HG02588 (cell line): ENCODE data around the gene GNAQ.

Experiments
- ATAC-seq: cut with Tn5 transposase; IDR thresholded peaks from one replicate; pipeline ENCODE4 v1.9.1; 2021; ENCODE audit warnings: mild to moderate bottlenecking, moderate library complexity; ENCODE audit not compliant: unreplicated experiment

The GNAQ gene

DNA sequence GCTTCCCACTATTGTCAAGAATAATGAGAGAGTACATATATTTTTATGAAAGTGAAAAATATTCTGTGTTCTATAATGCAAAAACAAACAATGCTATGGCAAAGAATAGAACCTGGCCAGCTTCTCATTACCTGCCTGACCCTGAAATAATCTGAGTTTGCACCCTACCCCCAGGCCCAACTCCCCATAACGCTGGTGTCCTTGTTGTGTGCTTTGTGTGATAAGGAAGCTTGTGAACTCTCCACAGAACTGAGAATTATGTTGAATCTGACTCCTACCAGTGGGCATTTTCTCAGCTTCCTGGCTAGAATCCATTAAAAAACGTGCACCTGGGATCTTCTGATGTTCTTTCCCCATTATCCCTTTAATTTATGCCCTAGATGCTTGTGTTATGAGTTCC lies 205.5 kb downstream of the GNAQ start:
- ATAC-seq = no peak

DNA sequence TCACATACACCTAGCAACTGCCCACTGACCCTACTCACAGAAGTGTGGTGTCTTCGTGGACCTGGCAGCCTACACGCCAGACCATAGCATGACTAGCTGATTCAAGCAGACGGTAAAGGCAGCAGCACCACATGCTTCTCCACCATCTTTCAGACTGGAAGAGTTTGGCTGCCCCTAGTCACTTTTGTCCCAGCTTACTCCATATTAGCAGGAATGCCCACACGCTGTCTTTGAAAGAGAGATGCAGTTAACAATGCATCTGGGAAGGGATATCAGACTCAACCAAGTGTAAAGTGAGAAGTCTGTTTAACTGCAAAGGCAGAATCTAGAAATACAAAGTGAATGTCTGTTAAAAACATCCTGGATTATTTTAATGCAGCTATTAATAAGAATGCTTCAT lies 206.2 kb downstream of the GNAQ start:
- ATAC-seq = no peak

DNA sequence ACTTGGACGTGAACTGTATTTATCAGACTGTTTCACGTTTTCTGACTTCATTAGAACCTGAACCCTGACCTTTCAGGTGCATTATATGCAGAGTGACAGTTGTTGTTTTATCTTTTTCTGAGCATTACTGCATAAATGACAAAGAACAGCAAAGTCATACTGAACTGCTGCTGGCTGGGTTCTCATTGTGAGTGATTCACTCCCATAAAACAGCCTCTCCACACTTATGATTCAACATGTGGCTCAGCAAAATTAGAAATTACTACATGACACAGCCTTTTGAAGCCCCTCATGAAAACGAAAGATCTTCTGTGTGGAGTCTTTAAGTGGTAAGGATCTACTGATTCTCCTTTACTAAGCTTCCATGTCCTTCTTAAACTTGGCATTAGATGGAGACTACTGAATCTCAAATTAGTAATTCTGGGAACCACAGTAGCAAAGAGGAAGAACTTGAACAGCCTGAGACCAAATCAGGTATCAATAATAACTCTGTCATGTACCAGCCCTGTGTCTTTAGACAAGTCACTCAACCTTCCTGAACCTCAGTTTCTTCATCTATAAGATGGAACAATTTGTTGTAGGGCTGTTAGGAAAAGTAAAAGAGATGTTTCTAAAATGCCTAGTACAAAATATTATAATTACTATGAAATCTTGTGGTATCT lies 211.2 kb downstream of the GNAQ start:
- no peak for ATAC-seq

DNA sequence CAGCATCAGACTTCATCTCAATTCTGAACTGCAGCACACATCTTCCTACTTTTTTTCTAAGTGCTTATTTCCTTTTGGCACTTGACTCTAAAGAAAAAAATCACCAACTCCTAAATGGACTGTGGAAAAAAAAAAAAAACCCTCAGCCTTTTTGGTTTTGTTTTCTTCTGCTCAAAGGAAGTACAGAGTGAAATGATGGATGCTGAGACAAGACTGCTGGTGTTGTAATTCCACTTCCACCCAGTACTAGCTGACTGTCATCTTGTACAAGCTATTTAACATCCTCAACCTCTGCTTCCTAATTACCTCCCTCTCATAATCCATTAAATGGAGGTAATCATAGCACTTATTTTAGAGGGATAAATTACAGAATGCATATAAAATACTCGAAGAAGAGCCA lies 212.0 kb downstream of the GNAQ start:
- no peak for ATAC-seq

DNA sequence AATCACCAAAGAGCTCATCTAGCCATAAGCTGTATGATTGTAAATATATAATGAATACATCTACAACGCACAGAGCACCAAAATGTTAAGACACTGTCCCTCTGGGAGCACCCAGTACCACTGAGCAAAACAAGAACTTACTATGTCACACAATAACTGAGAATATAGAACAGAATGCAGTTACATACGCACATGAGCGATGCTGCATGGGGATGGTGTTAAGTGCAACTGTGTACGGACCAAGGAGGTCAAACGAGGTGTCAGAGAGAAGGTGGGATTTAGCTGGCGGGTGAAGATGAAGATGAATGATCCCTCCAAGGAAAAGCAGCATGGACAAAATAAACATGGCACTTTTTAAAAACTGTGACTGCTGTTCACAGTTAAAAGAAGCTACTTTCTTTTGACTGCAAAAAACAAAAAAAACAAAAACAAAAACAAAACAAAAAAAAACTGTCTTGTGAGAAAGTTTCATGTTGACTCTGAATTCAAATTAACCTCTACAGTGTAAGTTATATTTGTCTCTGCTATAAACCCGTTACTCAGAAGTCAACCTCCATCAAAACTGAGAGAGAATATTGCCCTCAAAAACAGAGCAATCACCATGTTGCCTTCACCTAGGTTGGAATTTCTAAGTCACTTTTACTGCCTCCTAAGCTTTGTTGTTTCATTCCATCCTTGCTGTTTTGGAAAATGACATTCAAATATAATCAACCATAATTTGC lies 213.9 kb downstream of the GNAQ start:
- no peak for ATAC-seq

DNA sequence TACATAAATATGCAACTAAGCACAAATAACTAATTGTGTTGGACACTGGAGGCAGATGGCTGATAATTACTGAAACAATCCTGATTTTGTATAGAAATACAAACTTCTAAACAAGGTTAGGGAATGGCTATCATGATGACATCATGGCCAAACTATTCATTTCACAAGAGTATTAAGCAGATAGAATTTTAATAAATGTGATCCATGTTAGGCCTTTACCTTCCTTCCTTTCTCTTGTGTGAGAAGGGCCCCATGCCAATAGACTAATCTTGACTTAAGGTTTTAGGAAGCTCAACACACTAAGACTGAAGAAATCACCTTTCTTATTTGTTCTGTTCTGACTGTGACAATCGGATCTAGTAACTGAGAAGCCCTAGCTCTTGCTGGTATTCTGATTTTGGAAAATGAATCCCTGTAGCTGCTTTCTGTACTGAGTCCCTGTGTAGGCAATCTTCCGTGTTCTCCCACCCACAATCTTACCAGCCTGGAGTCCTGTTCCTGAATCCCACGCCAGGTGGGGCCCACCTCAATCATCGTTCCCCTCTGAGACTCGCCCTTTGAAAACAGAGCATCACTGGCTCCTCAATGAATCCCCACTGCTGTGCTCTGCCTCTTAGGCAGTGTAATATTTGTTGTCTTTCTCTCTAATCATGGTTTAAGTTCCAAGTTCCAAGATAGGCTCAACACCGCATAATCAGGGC lies 214.8 kb downstream of the GNAQ start:
- ATAC-seq = no peak

DNA sequence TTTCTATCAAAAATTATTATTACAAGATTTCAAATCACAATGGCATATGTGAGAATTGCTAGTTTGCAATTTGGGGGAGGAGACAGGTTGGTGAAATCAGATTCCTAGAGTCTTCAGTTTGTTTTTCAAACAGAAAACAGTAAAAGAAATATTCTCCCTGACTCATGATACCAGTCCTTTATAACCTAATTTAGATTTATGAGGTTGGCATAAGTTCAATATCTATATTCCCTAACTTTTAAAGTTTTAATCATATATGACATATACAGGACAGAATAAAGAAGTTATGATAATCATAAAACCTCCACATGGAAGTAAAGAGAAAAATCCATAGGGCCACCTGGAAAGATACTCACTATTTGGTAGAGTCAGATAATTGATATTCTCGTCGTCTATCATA lies 216.4 kb downstream of the GNAQ start:
- ATAC-seq = no peak

DNA sequence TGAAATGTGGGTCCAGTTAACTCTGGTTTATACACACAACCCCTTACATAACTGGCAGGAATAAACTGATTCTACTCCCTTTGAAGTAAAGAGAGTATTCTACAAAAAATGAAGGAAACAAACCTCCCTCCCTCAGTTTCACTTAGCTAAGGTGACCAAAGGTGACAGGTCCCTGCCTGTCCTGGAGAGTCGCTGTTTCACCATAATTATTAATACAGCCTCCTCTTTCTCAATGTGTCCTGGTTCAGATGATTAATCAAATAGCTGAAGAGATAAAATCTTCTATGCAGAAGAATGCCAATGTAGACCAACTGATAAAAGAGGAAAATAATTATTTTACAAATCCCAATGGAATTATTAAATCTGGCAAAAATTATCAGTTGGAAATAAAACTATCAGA lies 219.8 kb downstream of the GNAQ start:
- no peak for ATAC-seq

DNA sequence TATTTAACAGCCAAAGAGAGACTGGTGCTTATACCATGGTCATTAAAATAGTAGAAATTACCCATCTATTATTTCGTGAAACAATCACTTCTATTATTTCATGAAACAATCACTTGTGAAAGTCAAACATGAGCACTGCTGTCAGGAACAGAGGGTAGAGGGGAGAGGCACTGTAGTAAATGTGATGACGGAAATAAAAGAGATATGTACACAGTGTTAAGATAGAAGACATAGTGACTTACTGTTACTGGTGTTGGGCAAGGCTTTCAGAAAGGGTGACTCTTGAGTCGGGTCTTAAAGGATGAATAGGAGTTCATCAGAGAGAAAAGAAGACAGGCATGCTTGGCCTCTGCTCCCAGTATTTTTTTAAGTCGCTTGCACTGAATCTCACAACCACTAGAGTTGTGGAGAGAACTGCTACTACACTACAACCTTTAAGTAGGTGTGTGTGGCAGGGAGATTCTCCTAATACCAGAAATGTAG lies 220.9 kb downstream of the GNAQ start:
- ATAC-seq = no peak

DNA sequence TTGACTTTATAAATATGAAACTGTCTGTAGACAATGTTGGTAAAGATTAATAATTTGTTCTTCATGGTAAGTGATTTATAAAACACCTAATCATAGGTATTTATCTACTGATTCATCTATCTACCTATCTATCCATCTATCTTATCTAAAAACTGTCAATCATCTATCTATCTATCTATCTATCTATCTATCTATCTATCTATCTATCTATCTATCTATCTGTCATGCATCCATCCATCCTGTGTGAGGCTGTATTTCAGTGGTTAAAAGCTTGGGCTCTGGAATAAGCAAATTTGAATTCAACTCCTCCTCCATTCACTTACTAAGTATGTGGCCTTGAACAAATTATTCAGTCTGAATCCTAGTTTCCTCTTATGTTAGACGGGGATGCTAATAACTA lies 221.6 kb downstream of the GNAQ start:
- ATAC-seq = no peak

DNA sequence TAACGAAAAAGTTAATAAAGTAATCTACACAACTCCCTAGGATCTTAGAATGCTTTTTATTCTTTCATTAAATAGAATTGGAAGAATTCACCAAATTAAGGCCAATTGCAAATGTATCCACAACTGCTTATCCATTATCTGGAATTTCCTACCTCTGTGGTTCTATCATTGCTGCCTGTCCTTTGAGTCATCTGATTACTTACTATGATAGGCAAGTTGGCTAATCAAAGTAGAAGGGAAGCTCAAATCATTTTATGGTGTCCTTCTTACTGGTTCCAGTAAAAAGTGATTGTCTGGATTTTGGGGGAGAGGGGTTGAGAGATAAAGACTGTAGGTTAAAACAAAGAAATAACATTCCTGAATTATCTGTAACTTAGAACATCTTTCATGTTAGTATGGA lies 222.1 kb downstream of the GNAQ start:
- no peak for ATAC-seq

DNA sequence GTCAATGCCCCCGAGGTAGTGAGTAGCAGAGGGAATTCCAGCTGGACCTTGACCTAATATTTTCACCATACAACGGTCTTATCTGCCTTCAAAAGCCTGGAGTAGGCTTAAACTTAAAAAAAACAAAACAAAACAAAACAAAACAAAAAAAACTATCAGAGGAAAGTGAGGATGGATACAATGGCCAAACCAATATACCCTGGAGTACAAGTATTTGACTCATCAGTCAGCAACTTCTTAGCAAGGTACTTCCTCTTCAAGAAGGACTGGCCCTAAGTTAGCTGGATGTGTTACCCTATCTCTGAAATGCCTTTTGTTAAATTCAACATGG lies 222.9 kb downstream of the GNAQ start:
- no peak for ATAC-seq

DNA sequence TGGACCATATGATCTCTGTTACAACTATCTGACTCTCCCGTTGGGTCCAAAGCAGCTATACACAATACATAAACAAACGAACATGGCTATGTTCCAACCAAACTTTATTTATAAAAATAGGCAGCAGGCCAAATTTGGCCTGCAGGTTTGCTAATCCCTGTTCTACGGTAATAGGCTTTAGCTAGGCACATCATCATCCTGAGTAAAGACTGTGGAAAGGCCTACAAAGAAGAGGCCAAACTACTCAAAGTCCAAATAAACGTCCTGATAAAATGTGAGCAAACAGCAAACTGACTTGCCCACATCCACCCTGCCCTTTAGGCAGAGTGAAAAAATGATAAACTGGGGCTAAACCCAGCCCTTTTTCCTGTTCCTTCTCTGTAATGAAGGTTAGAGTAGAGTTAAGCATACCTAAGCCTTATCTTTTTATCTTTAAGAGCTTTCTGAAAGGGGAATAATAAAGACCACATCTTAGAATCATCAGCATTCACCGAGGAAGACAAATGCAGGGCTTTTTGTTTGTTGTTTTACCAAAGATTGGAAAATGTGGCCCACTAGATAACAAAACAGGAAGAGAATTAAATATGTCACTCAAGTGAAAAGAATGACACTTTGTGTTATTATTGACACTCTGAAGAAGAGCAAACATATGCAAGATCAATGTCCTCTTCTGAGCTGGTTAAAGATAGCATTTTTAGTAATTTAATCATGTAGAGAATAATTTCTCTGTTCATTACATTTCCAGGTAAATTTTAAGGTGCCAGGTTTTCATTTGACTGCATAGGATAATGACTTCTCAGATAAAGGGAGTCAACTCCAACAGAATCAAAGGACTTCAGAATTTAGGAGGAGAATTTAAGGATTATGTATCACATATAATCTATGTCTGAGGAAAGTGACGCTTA lies 223.5 kb downstream of the GNAQ start:
- no peak for ATAC-seq

DNA sequence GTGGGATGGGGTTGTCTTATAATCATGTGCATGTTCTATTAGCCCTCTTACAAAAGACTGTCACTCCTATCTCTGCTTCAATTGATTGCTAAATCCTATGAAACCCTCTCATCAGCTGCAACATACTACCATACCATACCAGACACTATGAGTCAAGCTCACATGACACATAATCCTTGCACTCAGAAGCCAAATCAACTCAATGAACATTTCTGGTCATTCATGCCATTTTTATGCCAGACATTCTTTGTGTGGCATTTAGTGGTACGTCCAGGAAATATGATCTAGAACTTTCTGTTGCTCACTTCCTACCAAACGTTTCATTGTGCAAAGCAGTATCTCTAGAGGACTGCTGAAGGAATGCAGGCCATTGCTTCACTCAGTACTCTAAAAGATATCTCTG lies 224.3 kb downstream of the GNAQ start:
- ATAC-seq = no peak

DNA sequence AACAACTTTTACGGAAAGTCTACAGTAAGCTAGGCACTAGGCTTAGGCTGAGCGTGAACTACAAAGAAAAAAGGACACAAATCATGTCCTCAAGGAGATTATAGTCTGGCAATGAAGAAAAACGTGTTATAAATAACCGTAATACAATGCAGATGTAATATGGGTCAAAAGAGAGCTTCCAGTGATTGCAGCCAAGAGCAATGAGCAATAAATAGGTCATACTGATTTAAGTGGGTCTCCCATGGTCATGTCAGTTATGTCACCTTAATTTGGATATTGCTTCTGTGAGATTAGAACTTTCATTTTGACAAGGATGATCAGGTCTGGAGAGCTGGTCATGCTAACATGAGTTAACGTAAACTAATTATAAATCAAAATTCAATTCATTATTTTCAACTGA lies 224.9 kb downstream of the GNAQ start:
- no peak for ATAC-seq

DNA sequence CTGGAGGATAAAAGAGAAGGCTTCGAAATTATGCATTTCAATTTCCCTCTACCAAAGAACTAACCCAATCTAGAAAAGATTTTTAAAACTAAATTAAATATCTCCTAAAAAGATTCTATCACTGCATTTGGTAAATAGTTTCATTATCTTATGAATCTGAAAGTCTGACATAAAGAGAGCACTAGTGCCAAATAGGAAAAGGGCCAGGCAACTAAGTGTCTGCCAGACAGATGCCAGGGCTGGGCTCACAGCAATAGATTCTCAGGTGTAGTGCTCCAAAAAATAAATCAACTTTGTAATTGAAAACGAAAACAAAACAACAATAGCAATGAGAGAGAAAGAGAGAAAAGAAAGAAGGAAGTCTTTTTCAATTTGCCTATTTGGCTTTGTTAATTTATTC lies 225.8 kb downstream of the GNAQ start:
- ATAC-seq = no peak

DNA sequence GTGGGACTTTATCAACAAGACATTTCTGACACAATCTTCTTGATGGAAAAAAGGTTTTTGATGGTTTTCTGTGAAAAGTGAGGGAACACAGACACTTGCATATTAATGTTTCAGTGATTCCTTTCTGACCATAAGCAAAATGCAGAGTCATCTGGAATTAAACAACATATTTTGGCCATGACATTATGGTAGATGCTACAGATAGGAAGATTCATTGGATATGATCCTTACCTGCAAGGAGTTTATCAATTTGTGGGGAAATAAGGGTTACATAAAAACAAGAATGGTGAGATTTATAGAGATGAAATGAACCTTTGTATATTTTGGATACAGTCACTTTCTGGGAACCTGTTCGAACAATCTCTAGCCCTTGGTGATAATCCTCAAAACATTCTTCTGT lies 228.2 kb downstream of the GNAQ start:
- ATAC-seq = no peak

DNA sequence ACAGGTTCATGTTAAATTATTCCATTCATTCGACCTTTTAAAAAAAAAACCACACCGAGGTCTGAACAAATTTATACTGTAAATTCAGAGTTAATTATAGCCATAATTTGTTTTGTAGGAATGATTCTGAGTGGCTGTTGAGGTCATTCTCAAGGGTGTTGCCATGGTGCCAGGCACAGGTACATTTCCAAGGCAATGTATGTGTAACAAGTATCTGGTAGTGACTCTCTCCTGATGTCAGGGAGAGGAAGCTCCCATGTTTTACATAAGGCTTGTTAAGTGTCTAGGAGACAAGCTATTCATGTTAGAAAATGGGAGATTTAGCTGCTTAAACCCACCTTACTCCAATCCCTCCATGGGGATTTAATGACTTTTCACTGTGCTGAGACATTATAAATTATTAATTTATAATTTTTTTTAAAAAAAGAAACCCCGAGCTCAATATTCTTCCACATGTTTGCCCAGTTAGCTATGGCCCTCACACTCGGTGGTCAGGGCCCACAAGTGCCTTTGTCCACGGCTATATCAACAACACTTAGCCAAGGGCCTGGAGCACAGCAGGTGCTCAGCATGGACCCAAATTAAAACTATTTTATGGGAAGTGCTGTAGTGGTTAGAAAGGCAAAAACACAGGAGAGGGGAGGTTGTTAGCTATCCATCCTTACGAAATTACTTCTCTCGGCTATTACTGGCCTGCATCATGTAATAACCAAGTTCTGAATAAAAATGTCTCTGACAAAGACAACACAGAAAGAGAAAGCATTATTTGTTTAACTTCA lies 228.9 kb downstream of the GNAQ start:
- ATAC-seq = no peak

DNA sequence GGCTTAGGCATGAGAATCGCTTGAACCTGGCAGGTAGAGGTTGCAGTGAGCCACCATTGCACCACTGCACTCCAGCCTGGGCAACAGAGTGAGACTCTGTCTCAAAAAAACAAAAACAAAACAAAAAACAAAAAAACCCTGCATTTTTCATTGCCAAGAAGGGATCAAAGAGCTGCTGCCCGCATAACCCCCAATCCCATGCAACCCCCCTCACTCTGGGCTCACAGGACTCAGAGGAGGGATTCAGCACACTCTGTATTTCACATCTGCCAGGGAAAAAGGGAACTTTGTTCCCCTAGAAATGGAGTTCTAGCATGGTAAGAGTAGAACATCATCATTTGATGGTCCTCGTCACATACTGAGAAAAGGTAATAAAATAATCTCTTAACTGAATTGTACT lies 229.5 kb downstream of the GNAQ start:
- ATAC-seq = no peak

DNA sequence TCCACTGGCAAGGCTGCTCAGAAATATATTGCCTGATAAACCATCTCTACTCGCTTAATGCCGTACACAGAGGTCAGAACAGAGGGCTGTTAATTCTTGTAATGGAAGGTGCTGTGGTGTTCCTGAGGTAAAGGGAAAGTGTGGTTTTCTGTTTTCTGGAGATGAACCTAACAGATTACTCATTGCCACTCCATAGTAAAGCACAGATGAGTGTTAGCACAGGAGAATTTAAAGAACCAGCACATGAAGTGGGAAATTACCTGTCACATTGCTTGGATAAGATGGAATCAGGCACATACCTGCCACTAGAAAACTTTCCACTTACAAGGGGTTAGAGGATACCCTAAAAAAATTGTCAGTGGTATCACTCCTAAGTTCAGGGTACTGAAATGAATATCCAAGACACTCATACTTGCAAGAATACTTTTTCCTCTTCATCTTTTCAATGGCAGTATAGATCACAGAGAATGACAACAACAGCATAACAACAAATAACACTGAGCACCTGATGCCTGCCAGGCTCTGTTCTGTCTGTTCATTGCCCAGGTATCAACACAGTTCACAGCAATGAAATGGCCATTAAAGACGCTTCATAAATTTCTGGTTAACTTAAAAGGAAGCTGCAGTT lies 230.6 kb downstream of the GNAQ start:
- no peak for ATAC-seq
